Spleen (tissue), 7 donors: ENCODE data around the gene C2orf92.

Experiments used
- CTCF ChIP-seq, 11 experiments: fragments of 200-600 bp in 7 of 11; fragments of 450-650 bp in 4 of 11; sonication (generic) in 4 of 11; IDR thresholded peaks in 8 of 11; conservative IDR thresholded peaks in 3 of 11; 1 replicate in 7 of 11; 2 replicates in 4 of 11; pipeline versions ENCODE4 v1.4.0 to v1.8.0; 2016 to 2021; ENCODE audit warnings: antibody characterized with exemption in 11 of 11, inconsistent platforms in 4 of 11, mild to moderate bottlenecking in 1 of 11
- POLR2A ChIP-seq, 3 donors: fragments of 450-650 bp; IDR thresholded peaks; one replicate each; pipeline ENCODE4 v1.5.1; 2017; ENCODE audit warnings: antibody characterized with exemption in 3 of 3, mild to moderate bottlenecking in 1 of 3
- POLR2AphosphoS5 ChIP-seq, 3 donors: sonication (generic); formaldehyde crosslinking; IDR thresholded peaks; one replicate each; pipeline ENCODE4 v1.5.1; 2017; ENCODE audit warnings: antibody characterized with exemption in 3 of 3
- donor health status: DM: no; HTN: no; CAD: no; lungs with moderate emphysema.
- donor health status: DM: no; HTN: no; CAD: no.
- donor health status: DM: no; HTN: no; CAD: no.

GRCh38 chr2:97675430-97676113 is 6.1 kb downstream of the C2orf92 start:
- no peak for TF ChIP-seq CTCF (IDR thresholded peaks at IDR 0.05 in 8 of 11, conservative IDR thresholded peaks at IDR 0.05 in 3 of 11)
- no peak for TF ChIP-seq POLR2A (IDR thresholded peaks at IDR 0.05)
- TF ChIP-seq POLR2AphosphoS5 (IDR thresholded peaks at IDR 0.05), result no peak
